VCaP (cell line): ENCODE data around the gene SESN1.

Source experiments
- H3K27ac ChIP-seq: fragments of 450-650 bp; 2 replicates; pipeline ENCODE4 v1.5.1; 2017
- TF ChIP-seq, protein P1 (sequence below): fragments of 450-650 bp; conservative IDR thresholded peaks from 2 replicates; pipeline ENCODE4 v1.5.1; 2017; ENCODE audit warnings: mild to moderate bottlenecking, moderate library complexity

Gene SESN1

DNA sequence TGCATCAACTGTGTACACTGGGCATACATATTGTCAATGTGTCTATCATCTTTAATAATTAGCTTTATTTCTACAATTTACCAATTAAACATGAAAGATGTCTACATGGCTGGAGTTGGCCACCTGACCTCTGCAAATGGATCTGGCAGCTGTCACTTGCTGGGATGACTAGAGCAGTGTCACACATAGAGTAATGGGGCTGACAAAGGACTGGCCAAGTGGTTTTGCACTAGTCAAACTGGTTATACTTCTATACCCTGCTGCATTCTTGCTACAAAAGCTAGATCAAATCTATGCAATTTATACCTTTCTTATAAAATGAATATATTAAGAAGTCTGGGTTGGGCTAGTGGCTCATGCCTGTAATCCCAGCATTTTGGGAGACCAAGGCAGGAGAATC lies 99.3 kb downstream of the SESN1 start:
- TF ChIP-seq, protein P1, sequence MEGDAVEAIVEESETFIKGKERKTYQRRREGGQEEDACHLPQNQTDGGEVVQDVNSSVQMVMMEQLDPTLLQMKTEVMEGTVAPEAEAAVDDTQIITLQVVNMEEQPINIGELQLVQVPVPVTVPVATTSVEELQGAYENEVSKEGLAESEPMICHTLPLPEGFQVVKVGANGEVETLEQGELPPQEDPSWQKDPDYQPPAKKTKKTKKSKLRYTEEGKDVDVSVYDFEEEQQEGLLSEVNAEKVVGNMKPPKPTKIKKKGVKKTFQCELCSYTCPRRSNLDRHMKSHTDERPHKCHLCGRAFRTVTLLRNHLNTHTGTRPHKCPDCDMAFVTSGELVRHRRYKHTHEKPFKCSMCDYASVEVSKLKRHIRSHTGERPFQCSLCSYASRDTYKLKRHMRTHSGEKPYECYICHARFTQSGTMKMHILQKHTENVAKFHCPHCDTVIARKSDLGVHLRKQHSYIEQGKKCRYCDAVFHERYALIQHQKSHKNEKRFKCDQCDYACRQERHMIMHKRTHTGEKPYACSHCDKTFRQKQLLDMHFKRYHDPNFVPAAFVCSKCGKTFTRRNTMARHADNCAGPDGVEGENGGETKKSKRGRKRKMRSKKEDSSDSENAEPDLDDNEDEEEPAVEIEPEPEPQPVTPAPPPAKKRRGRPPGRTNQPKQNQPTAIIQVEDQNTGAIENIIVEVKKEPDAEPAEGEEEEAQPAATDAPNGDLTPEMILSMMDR = no peak
- H3K27ac ChIP-seq = no peak overlapping the region

DNA sequence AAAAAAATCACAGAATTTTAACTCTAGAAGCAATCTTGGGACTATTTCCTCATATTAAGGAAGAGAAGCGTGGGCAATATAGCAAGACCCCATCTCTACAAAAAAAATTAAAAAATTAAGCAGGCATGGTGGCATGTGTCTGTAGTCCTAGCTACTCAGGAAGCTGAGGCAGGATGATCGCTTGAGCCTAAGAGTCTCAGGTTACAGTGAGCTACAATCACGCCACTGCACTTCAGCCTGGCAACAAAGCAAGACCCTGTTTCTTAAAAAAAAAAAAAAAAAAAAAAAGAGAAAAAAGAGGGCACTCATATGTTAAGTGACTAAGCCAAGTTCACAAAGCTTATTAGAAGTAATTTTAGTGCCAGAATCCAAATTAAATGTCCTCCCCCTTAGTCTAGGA lies 100.8 kb downstream of the SESN1 start:
- H3K27ac ChIP-seq = no peak overlapping the region
- TF ChIP-seq, protein P1 = no peak

DNA sequence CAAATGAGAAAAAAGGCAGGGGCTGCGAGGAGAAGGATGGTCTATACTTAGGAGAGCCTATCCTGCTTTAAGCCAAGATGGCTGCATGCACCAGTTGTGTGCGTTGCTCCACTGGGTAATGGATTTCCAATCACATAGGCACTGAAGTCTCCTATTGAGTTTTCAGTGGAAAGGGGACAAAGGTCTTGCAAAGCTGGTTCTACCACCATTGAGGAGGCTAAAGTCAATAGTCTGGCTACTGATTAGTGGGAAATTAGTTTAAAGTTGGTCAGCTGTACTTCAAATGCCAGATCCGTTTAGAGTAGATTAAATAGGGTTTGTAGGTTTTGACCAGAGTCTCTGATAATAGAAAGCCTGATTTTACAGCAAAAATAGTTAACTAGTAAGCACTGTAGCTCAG lies 104.9 kb downstream of the SESN1 start:
- TF ChIP-seq, protein P1 = no peak
- H3K27ac ChIP-seq = no peak overlapping the region

DNA sequence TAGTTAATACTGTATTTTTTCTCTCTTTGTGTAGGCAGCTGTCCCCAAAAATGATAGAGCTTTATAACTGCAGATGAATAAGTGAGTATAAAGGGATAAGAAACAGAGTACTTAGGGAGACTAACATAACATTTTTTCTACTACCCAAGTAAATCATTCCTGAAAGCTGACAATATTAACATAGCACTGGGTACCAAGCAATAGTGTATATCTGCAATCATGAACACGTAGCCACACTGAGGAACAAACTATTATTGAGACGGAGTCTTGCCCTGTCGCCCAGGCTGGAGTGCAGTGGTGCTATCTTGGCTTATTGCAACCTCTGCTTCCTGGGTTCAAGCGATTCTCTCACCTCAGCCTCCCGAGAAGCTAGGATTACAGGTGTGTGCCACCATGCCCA lies 105.9 kb downstream of the SESN1 start:
- no peak overlapping the region for H3K27ac ChIP-seq
- TF ChIP-seq, protein P1 = no peak

DNA sequence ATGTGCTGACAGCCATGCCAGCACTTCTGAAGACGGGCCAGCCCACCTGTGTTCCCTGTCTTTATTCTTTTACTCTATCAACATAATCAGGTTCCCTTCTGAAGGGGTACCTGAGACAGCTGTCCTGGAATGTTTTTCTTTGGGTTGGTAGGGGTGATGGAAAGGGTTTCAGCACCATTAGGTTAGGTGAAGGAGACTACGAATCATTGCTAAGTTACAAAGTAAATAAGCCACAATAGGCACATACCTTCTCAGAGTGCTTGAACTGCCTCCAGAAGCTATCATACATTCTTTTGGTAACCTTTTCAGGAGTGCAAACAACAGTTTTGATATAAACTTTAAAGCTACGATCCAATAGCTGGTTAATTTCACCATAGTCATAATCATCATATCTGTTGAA lies 106.3 kb downstream of the SESN1 start:
- TF ChIP-seq, protein P1 = no peak
- H3K27ac ChIP-seq = no peak overlapping the region

DNA sequence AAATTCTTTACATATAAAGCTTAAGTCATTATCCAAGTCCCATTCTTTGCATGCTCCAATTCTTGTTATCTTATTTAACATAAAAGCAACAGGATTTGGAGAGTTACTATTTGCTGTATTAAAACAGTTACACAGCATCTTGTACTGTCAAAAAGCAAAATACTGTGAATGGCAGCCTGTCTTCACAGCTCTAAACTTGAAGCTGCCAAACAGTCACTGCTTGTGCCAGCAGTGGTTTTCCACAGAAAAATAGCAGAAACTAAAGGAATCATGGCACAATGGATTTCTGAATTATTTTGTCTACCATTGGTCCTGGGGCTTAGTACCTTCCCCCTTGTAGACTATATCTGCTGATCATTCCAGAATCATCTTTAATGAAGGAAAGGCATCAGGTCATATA lies 107.5 kb downstream of the SESN1 start:
- no peak overlapping the region for H3K27ac ChIP-seq
- TF ChIP-seq, protein P1 = no peak

DNA sequence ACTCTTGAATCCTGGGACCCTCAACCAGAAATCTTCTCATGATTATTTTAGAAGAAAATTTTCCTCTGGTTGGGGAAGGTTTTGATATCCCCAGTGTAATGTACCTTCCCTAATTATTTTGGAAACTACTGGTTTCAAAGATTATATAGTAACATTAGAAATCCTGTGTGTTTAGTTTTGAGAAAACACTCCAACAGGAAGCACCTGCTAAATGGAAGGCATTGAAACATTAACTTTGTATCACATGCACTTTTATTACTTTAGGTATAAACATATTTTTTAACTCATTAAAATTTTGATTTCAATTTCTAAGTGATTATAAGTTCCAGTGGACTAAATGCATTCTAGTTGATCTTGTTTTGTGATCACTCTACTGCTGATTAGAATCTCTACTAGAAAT lies 109.3 kb downstream of the SESN1 start:
- H3K27ac ChIP-seq = no peak overlapping the region
- TF ChIP-seq, protein P1 = no peak

DNA sequence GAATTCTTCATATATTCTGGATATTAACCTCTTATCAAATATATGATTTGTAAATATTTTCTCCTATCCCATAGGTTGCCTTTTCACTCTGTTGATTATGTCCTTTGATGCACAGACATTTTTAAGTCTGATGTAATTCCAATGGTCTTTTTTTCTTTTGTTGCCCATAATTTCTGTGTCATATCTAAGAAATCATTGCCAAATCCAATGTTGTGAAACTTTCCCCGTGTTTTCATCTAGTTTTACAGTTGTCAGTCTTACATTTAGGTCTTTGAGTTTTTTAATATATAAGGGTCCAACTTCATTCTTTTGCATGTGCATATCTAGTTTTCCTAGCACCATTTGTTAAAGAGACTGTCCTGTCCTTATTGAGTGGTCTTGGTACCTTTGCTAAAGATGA lies 111.5 kb downstream of the SESN1 start:
- TF ChIP-seq, protein P1 = no peak
- H3K27ac ChIP-seq = no peak overlapping the region
